ENCODE measurements around the gene ZSWIM7.

- TF ChIP-seq POLR2A (IDR thresholded peaks at IDR 0.05) (no peak), CTCF (IDR thresholded peaks at IDR 0.05) (no peak)
Observed at GRCh38 chr17:15929941-15930340, 69.6 kb downstream of the ZSWIM7 start.

Measured in prostate gland (tissue), 2 donors.